DND-41 (cell line): Measurements from ENCODE around the gene LMO3.

Source experiments
- ATAC-seq: fragments of 200-7000 bp; cut with Tn5 transposase; 3 replicates; pipeline ENCODE4 v1.9.1; 2021; ENCODE audit warnings: low read depth; ENCODE audit not compliant: insufficient read depth
- DNase-seq: peaks from one replicate; pipeline ENCODE4 v3.0.0-alpha.2; 2020
- H2AFZ ChIP-seq: 2 replicates; pipeline ENCODE4 v1.6.0; 2012; ENCODE audit warnings: low read depth, low read length
- H3K27ac ChIP-seq: 2 replicates; pipeline ENCODE4 v1.5.1; 2012; ENCODE audit warnings: low read length, inconsistent platforms
- H3K27me3 ChIP-seq: fragments of 200-600 bp; sonication (generic); 2 replicates; pipeline ENCODE4 v1.6.0; 2012; ENCODE audit warnings: low read length, mild to moderate bottlenecking, inconsistent platforms; ENCODE audit not compliant: insufficient read depth, poor library complexity
- H3K36me3 ChIP-seq: 2 replicates; pipeline ENCODE4 v1.5.1; 2012; ENCODE audit warnings: low read length, inconsistent platforms; ENCODE audit not compliant: insufficient read depth
- H3K4me1 ChIP-seq: 2 replicates; pipeline ENCODE4 v1.5.1; 2012; ENCODE audit warnings: mild to moderate bottlenecking, low read length; ENCODE audit not compliant: insufficient read depth
- H3K4me2 ChIP-seq: 2 replicates; pipeline ENCODE4 v1.6.0; 2012; ENCODE audit warnings: mild to moderate bottlenecking, moderate library complexity, low read length, inconsistent platforms; ENCODE audit not compliant: insufficient read depth
- H3K4me3 ChIP-seq, 2 experiments: fragments of 200-600 bp in 1 of 2; shearing (Covaris generic) in 1 of 2; 2 replicates each; pipeline ENCODE4 v1.5.1; 2012 to 2016; ENCODE audit warnings: inconsistent platforms in 2 of 2, low read length in 2 of 2, mild to moderate bottlenecking in 2 of 2, low read depth in 1 of 2, moderate library complexity in 1 of 2
- H3K79me2 ChIP-seq: 2 replicates; pipeline ENCODE4 v1.6.0; 2012; ENCODE audit warnings: low read length, inconsistent platforms; ENCODE audit not compliant: insufficient read depth
- H3K9ac ChIP-seq: 2 replicates; pipeline ENCODE4 v1.6.0; 2012; ENCODE audit warnings: low read depth, mild to moderate bottlenecking, inconsistent platforms, low read length, moderate library complexity
- H3K9me3 ChIP-seq: 2 replicates; pipeline ENCODE4 v1.5.1; 2012; ENCODE audit warnings: low read length, moderate library complexity, mild to moderate bottlenecking, inconsistent platforms; ENCODE audit not compliant: insufficient read depth, severe bottlenecking
- H4K20me1 ChIP-seq: 2 replicates; pipeline ENCODE4 v1.6.0; 2012; ENCODE audit warnings: low read length; ENCODE audit not compliant: insufficient read depth
- EZH2 ChIP-seq: IDR thresholded peaks from 3 replicates; pipeline ENCODE4 v1.6.1; 2012; ENCODE audit warnings: borderline replicate concordance, low read depth, mild to moderate bottlenecking, moderate library complexity, low read length, inconsistent platforms; ENCODE audit not compliant: severe bottlenecking
- TF ChIP-seq, protein P1 (sequence below): IDR thresholded peaks from 2 replicates; pipeline ENCODE4 v1.5.1; 2012; ENCODE audit warnings: borderline replicate concordance, low read length, moderate library complexity, mild to moderate bottlenecking; ENCODE audit not compliant: poor library complexity, severe bottlenecking; ENCODE audit errors: extremely low read depth

LMO3 gene

GRCh38 chr12:16513231-16513630 is 92.7 kb downstream of the LMO3 start:
- H2AFZ ChIP-seq = no peak overlapping the region
- no peaks in the 10 kb centered on the region for H3K79me2 ChIP-seq
- H3K27me3 ChIP-seq = no peaks in the 10 kb centered on the region
- H3K4me2 ChIP-seq = no peak overlapping the region
- no peaks in the 10 kb centered on the region for H3K9me3 ChIP-seq
- no peaks in the 10 kb centered on the region for H3K36me3 ChIP-seq
- no peak overlapping the region for H3K9ac ChIP-seq
- DNase-seq (no peak), ATAC-seq (no peak)
- no peak overlapping the region for H3K27ac ChIP-seq
- H4K20me1 ChIP-seq = no peaks in the 10 kb centered on the region
- TF ChIP-seq, protein P1, sequence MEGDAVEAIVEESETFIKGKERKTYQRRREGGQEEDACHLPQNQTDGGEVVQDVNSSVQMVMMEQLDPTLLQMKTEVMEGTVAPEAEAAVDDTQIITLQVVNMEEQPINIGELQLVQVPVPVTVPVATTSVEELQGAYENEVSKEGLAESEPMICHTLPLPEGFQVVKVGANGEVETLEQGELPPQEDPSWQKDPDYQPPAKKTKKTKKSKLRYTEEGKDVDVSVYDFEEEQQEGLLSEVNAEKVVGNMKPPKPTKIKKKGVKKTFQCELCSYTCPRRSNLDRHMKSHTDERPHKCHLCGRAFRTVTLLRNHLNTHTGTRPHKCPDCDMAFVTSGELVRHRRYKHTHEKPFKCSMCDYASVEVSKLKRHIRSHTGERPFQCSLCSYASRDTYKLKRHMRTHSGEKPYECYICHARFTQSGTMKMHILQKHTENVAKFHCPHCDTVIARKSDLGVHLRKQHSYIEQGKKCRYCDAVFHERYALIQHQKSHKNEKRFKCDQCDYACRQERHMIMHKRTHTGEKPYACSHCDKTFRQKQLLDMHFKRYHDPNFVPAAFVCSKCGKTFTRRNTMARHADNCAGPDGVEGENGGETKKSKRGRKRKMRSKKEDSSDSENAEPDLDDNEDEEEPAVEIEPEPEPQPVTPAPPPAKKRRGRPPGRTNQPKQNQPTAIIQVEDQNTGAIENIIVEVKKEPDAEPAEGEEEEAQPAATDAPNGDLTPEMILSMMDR = no peak
- no peaks in the 10 kb centered on the region for H3K4me1 ChIP-seq
- no peak overlapping the region for H3K4me3 ChIP-seq

GRCh38 chr12:16509411-16509810 is 96.6 kb downstream of the LMO3 start:
- H4K20me1 ChIP-seq = no peaks in the 10 kb centered on the region
- H3K9me3 ChIP-seq = no peaks in the 10 kb centered on the region
- H3K4me1 ChIP-seq = no peaks in the 10 kb centered on the region
- H3K4me3 ChIP-seq = no peak overlapping the region
- H3K4me2 ChIP-seq = no peak overlapping the region
- H3K27ac ChIP-seq = no peak overlapping the region
- TF ChIP-seq, protein P1 = no peak
- no peak for TF ChIP-seq EZH2
- H3K9ac ChIP-seq = no peak overlapping the region
- no peaks in the 10 kb centered on the region for H3K79me2 ChIP-seq
- no peaks in the 10 kb centered on the region for H3K36me3 ChIP-seq
- ATAC-seq (no peak), DNase-seq (no peak)
- H3K27me3 ChIP-seq = no peaks in the 10 kb centered on the region
- no peak overlapping the region for H2AFZ ChIP-seq

- no peak for TF ChIP-seq EZH2
- TF ChIP-seq, protein P1 = no peak
- no peaks in the 10 kb centered on the region for H3K9me3 ChIP-seq
- H4K20me1 ChIP-seq = no peaks in the 10 kb centered on the region
- no peak overlapping the region for H3K4me3 ChIP-seq
- no peak overlapping the region for H2AFZ ChIP-seq
- H3K36me3 ChIP-seq = no peaks in the 10 kb centered on the region
- no peaks in the 10 kb centered on the region for H3K4me1 ChIP-seq
- no peaks in the 10 kb centered on the region for H3K27me3 ChIP-seq
- no peak overlapping the region for H3K9ac ChIP-seq
- H3K27ac ChIP-seq = no peak overlapping the region
- ATAC-seq = no peak
- no peaks in the 10 kb centered on the region for H3K79me2 ChIP-seq
- DNase-seq = no peak
- H3K4me2 ChIP-seq = no peak overlapping the region
Measured at GRCh38 chr12:16506394-16506793, 99.6 kb downstream of the LMO3 start.

DNA sequence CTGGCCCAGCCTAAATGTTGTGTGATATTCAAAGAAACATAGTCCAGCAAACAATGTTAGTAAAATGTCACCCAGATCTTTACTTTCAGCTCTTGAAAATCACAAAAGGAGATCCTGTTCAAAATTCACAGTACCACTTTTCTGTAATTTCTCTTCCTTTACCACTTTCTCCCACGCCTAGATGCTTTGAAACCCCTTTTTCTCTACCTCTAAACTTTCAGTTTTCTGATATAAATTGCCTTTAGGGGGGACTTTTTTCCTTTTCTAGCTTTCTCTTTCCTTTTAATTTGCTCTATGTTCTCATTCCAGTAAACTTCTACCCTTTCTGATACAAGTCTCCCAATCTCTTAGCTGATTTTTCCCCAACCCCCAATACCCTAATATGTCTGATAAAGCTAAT is 101.8 kb downstream of the LMO3 start:
- Histone ChIP-seq H3K9me3 (no peaks in the 10 kb centered on the region), H3K4me3 (no peak overlapping the region), H3K9ac (no peak overlapping the region), H4K20me1 (no peaks in the 10 kb centered on the region), H3K27me3 (no peaks in the 10 kb centered on the region), H3K79me2 (no peaks in the 10 kb centered on the region), H3K27ac (no peak overlapping the region), H2AFZ (no peak overlapping the region), H3K4me1 (no peaks in the 10 kb centered on the region), H3K4me2 (no peak overlapping the region), H3K36me3 (no peaks in the 10 kb centered on the region)
- ATAC-seq (no peak), DNase-seq (no peak)
- TF ChIP-seq EZH2 = no peak
- TF ChIP-seq, protein P1 = no peak
